HCT116 (cell line): ENCODE measurements around the gene DDX39A.

Experiments used
- CEBPB ChIP-seq: IDR thresholded peaks from 2 replicates; pipeline ENCODE4 v1.6.1; 2012; ENCODE audit warnings: low read depth
- EZH2 ChIP-seq: fragments of 200-600 bp; sonication (generic); IDR thresholded peaks from 2 replicates; pipeline ENCODE4 v1.6.1; 2017; ENCODE audit warnings: antibody characterized with exemption, mixed run types
- POLR2A ChIP-seq: IDR thresholded peaks from 2 replicates; pipeline ENCODE4 v1.7.0; 2011; ENCODE audit warnings: borderline replicate concordance; ENCODE audit not compliant: insufficient read depth, insufficient read length; ENCODE audit errors: extremely low read depth
- RAD21 ChIP-seq: IDR thresholded peaks from 2 replicates; pipeline ENCODE4 v1.6.1; 2012; ENCODE audit warnings: low read depth, mild to moderate bottlenecking
- SRF ChIP-seq: IDR thresholded peaks from 2 replicates; pipeline ENCODE4 v1.6.1; 2012; ENCODE audit warnings: low read depth
- TF ChIP-seq, protein P1 (sequence below), 3 experiments: fragments of 200-600 bp in 1 of 3; sonication (generic) in 1 of 3; IDR thresholded peaks in 2 of 3; conservative IDR thresholded peaks in 1 of 3; 2 replicates each; pipeline ENCODE4 v1.5.1; 2012 to 2017; ENCODE audit warnings: low read depth in 2 of 3, low read length in 2 of 3, antibody characterized with exemption in 1 of 3, borderline replicate concordance in 1 of 3, control low read depth in 1 of 3, mild to moderate bottlenecking in 1 of 3, mixed read lengths in 1 of 3, mixed run types in 1 of 3, moderate library complexity in 1 of 3; ENCODE audit not compliant: insufficient read depth in 1 of 3

DNA sequence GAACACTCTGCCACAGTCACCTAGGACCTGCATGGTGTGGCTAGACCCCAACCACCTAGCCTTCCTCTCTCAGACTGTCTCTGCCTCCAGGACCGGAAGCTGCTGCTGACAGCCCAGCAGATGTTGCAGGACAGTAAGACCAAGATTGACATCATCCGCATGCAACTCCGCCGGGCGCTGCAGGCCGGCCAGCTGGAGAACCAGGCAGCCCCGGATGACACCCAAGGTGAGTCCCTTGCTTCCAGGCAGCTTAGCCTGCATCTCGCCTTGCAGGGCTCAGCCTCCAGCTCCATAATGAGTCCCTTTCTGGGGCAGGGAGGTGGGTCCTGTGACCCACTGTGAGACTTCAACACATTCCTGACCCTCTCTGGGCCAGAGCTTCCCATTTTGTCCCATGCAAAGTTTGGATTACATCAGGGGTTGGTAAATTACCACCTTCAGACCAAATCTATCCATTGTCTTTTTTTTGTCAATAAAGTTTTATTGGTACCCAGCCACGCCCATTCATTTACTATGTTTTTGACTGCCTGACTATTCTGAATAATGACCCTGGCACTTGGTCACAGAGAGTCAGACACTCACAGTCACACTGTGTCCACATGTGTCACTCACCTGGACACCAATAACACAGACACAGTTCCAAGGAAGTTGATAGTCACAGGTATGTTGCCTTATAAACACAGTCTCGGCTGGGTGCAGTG, 27.3 kb upstream of the DDX39A start:
- TF ChIP-seq SRF: no peak
- no peak for TF ChIP-seq RAD21
- no peak for TF ChIP-seq CEBPB
- TF ChIP-seq POLR2A: no peak
- TF ChIP-seq EZH2: no peak
- TF ChIP-seq, protein P1, sequence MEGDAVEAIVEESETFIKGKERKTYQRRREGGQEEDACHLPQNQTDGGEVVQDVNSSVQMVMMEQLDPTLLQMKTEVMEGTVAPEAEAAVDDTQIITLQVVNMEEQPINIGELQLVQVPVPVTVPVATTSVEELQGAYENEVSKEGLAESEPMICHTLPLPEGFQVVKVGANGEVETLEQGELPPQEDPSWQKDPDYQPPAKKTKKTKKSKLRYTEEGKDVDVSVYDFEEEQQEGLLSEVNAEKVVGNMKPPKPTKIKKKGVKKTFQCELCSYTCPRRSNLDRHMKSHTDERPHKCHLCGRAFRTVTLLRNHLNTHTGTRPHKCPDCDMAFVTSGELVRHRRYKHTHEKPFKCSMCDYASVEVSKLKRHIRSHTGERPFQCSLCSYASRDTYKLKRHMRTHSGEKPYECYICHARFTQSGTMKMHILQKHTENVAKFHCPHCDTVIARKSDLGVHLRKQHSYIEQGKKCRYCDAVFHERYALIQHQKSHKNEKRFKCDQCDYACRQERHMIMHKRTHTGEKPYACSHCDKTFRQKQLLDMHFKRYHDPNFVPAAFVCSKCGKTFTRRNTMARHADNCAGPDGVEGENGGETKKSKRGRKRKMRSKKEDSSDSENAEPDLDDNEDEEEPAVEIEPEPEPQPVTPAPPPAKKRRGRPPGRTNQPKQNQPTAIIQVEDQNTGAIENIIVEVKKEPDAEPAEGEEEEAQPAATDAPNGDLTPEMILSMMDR (IDR thresholded peaks at IDR 0.05 in 2 of 3, conservative IDR thresholded peaks at IDR 0.05 in 1 of 3; ENCODE audit: borderline replicate concordance in 1 of 3, insufficient read depth in 1 of 3, low read depth in 2 of 3, low read length in 2 of 3): no peak
